ENCODE data around the gene CDKN2AIP. TPM values are rescaled to one million over a fixed set of nuclear protein-coding genes. Genes with fewer than 3 reads are reported as not detected.

The CDKN2AIP gene
- total RNA-seq, 4 donors from 2014 or later, result 18.6 to 42.0 (median 31.0) TPM

DNA sequence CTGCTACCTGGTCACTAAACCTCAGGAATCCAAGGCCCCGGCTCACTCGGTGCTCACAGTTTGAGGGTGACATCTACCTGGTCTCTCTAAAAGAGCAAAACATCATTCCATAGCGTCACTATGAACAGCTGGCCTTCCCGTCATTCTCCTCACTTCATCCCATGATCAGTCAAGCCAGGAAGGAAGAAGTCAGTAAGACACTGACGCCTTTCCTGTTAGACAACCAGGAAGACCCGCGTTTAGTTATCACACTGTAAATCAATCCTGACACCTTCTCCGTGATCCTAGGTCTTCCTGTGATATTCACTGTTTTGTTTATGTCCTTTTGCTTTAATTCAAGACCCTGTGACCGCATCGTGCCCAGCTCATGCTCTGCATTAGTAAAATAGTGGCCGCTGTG is 31.6 kb upstream of the CDKN2AIP start:
- no peak overlapping the region for H3K27ac ChIP-seq
- 82 to 83% methylated on average over 11 of the region's 11 CpGs for WGBS, 2 donors
- no peaks in the 10 kb centered on the region for H3K9me3 ChIP-seq
- H3K4me3 ChIP-seq, result no peak overlapping the region
- no peak for DNase-seq (ENCODE audit: low spot score in 2 of 2)
- TF ChIP-seq, protein P1, sequence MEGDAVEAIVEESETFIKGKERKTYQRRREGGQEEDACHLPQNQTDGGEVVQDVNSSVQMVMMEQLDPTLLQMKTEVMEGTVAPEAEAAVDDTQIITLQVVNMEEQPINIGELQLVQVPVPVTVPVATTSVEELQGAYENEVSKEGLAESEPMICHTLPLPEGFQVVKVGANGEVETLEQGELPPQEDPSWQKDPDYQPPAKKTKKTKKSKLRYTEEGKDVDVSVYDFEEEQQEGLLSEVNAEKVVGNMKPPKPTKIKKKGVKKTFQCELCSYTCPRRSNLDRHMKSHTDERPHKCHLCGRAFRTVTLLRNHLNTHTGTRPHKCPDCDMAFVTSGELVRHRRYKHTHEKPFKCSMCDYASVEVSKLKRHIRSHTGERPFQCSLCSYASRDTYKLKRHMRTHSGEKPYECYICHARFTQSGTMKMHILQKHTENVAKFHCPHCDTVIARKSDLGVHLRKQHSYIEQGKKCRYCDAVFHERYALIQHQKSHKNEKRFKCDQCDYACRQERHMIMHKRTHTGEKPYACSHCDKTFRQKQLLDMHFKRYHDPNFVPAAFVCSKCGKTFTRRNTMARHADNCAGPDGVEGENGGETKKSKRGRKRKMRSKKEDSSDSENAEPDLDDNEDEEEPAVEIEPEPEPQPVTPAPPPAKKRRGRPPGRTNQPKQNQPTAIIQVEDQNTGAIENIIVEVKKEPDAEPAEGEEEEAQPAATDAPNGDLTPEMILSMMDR (IDR thresholded peaks at IDR 0.05), result no peak
- TF ChIP-seq EP300 (IDR thresholded peaks at IDR 0.05) (no peak), POLR2A (IDR thresholded peaks at IDR 0.05) (no peak)
- H3K27me3 ChIP-seq, result no peaks in the 10 kb centered on the region
- H3K4me1 ChIP-seq, result no peaks in the 10 kb centered on the region
- no peaks in the 10 kb centered on the region for H3K36me3 ChIP-seq

- no peaks in the 10 kb centered on the region for H3K4me1 ChIP-seq
- H3K27ac ChIP-seq, result no peak overlapping the region
- DNase-seq (ENCODE audit: low spot score in 2 of 2), result no peak
- WGBS, 2 donors, result 81 to 85% methylated on average over 26 to 28 of the region's 28 CpGs
- H3K4me3 ChIP-seq, result no peak overlapping the region
- H3K9me3 ChIP-seq, result no peaks in the 10 kb centered on the region
- no peaks in the 10 kb centered on the region for H3K36me3 ChIP-seq
- no peak for TF ChIP-seq POLR2A (IDR thresholded peaks at IDR 0.05)
- TF ChIP-seq EP300 (IDR thresholded peaks at IDR 0.05), result no peak
- TF ChIP-seq, protein P1 (IDR thresholded peaks at IDR 0.05), result no peak
- H3K27me3 ChIP-seq, result no peaks in the 10 kb centered on the region
Observed at GRCh38 chr4:183413234-183414200, 30.9 kb upstream of the CDKN2AIP start.

DNA sequence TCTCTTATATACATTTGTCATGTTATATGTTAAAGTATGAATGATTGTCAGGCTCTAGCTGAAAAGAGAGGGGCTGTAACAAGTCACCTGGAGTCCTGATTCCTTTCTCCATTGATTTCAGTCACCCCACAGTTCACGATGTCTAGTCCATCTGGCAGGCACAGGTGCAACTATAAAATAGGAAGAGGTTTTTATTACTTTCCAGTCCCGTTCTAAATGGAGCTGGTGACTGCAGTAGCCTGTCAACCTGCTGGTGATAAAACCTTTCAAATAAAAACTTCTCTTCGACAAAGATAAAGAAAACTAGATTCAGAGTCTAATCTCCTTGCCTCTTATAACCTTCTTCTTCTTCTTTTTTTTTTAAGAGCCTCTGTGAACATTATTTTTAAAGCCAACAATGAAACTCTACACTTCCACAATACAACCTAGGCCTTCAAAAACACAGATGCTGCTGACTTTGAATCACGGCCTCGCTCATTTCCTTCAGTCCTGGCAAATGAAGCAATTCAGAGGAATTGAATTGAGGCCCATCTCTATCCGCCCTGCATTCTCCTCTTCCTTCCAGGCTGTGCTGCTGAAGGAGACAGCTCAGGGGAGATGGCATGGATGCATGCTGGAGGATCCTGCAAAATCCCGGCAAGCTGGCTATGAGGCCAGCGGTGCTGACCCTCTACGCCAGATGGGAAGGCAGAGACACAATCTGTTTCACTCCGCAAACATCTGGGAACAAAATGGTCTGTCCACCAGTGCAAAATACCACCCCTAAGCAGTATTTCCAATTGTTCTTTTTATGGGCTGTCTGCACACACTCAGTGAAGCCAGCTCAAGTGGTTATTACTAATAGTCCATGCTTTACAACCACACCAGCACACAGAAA is 27.3 kb upstream of the CDKN2AIP start:
- no peaks in the 10 kb centered on the region for H3K9me3 ChIP-seq
- no peak for DNase-seq (ENCODE audit: low spot score in 2 of 2)
- no peak overlapping the region for H3K27ac ChIP-seq
- TF ChIP-seq POLR2A (IDR thresholded peaks at IDR 0.05), result no peak
- TF ChIP-seq EP300 (IDR thresholded peaks at IDR 0.05), result no peak
- TF ChIP-seq, protein P1 (IDR thresholded peaks at IDR 0.05), result no peak
- no peak overlapping the region for H3K4me3 ChIP-seq
- WGBS, 2 donors, result 63 to 66% methylated on average over 10 of the region's 10 CpGs
- no peaks in the 10 kb centered on the region for H3K36me3 ChIP-seq
- H3K27me3 ChIP-seq, result no peaks in the 10 kb centered on the region
- no peaks in the 10 kb centered on the region for H3K4me1 ChIP-seq

- WGBS, 2 donors, result 81 to 84% methylated on average over 9 of the region's 9 CpGs
- H3K36me3 ChIP-seq, result no peaks in the 10 kb centered on the region
- no peak for DNase-seq (ENCODE audit: low spot score in 2 of 2)
- H3K27me3 ChIP-seq, result no peaks in the 10 kb centered on the region
- H3K9me3 ChIP-seq, result no peaks in the 10 kb centered on the region
- H3K27ac ChIP-seq, result no peak overlapping the region
- no peaks in the 10 kb centered on the region for H3K4me1 ChIP-seq
- TF ChIP-seq POLR2A (IDR thresholded peaks at IDR 0.05) (no peak), EP300 (IDR thresholded peaks at IDR 0.05) (no peak)
- TF ChIP-seq, protein P1 (IDR thresholded peaks at IDR 0.05), result no peak
- H3K4me3 ChIP-seq, result no peak overlapping the region
Observed at GRCh38 chr4:183422962-183423631, 21.3 kb upstream of the CDKN2AIP start.

All from tibial nerve (tissue), 4 donors.